Neuron (in vitro differentiated cells): ENCODE measurements around the gene B4GALT2.

Source experiments
- H2AFZ ChIP-seq: one replicate; pipeline ENCODE4 v1.6.1; 2013; ENCODE audit warnings: low read depth, mild to moderate bottlenecking, inconsistent platforms, low read length, moderate library complexity
- H3K27me3 ChIP-seq: one replicate; pipeline ENCODE4 v1.6.1; 2013; ENCODE audit warnings: low read length; ENCODE audit not compliant: insufficient read depth
- H3K36me3 ChIP-seq: one replicate; pipeline ENCODE4 v1.6.1; 2013; ENCODE audit warnings: low read length; ENCODE audit not compliant: insufficient read depth
- H3K4me1 ChIP-seq: one replicate; pipeline ENCODE4 v1.6.1; 2013; ENCODE audit warnings: low read length; ENCODE audit not compliant: insufficient read depth
- H3K4me3 ChIP-seq: 2 replicates; pipeline ENCODE4 v1.5.1; 2013; ENCODE audit warnings: mild to moderate bottlenecking, low read length, moderate library complexity
- H3K9me3 ChIP-seq: one replicate; pipeline ENCODE4 v1.6.1; 2013; ENCODE audit warnings: low read length

Gene B4GALT2

GRCh38 chr1:43969416-43969745 is 9.6 kb upstream of the B4GALT2 start:
- Histone ChIP-seq H3K36me3 (peaks cover 8% of the 10 kb centered on the region), H3K9me3 (no peaks in the 10 kb centered on the region), H3K27me3 (no peaks in the 10 kb centered on the region), H3K4me3 (peak overlapping the region; percentile 37), H2AFZ (no peak overlapping the region), H3K4me1 (peaks cover 12% of the 10 kb centered on the region)

GRCh38 chr1:43969746-43970466 is 9.1 kb upstream of the B4GALT2 start, which contains the start of gene DPH2:
DPH2 (plus strand) TSS chr1:43970010; CDS start chr1:43970176, 166 bp downstream.
- Histone ChIP-seq H3K4me3 (peak within 1 kb of the TSS; percentile 92), H3K4me1 (peaks cover 13% of the 10 kb centered on the region), H3K27me3 (no peaks in the 10 kb centered on the region), H3K9me3 (no peaks in the 10 kb centered on the region), H2AFZ (no peak within 1 kb of the TSS), H3K36me3 (peaks cover 8% of the 10 kb centered on the region)

- H3K4me1 ChIP-seq = peaks cover 15% of the 10 kb centered on the region
- no peaks in the 10 kb centered on the region for H3K9me3 ChIP-seq
Measured at GRCh38 chr1:43970502-43970901, 8.5 kb upstream of the B4GALT2 start.

GRCh38 chr1:43970911-43971310 is 8.1 kb upstream of the B4GALT2 start:
- Histone ChIP-seq H3K4me1 (peaks cover 19% of the 10 kb centered on the region), H2AFZ (no peak overlapping the region), H3K36me3 (peaks cover 8% of the 10 kb centered on the region), H3K9me3 (no peaks in the 10 kb centered on the region), H3K4me3 (peak overlapping the region; percentile 92), H3K27me3 (no peaks in the 10 kb centered on the region)

More at GRCh38 chr1:43970502-43970901, 8.5 kb upstream of the B4GALT2 start:
- Histone ChIP-seq H3K36me3 (peaks cover 8% of the 10 kb centered on the region), H3K27me3 (no peaks in the 10 kb centered on the region), H2AFZ (no peak overlapping the region), H3K4me3 (peak overlapping the region; percentile 92)

- no peaks in the 10 kb centered on the region for H3K9me3 ChIP-seq
- H3K27me3 ChIP-seq = no peaks in the 10 kb centered on the region
- H3K4me1 ChIP-seq = peaks cover 25% of the 10 kb centered on the region
- no peak overlapping the region for H2AFZ ChIP-seq
- no peak overlapping the region for H3K4me3 ChIP-seq
- H3K36me3 ChIP-seq = peaks cover 10% of the 10 kb centered on the region
Measured at GRCh38 chr1:43971336-43971980, 7.6 kb upstream of the B4GALT2 start.

GRCh38 chr1:43973981-43974442 is 5.0 kb upstream of the B4GALT2 start:
- no peaks in the 10 kb centered on the region for H3K27me3 ChIP-seq
- no peaks in the 10 kb centered on the region for H3K9me3 ChIP-seq
- H2AFZ ChIP-seq = peak overlapping the region; percentile 91
- H3K36me3 ChIP-seq = peaks cover 20% of the 10 kb centered on the region
- peak overlapping the region; percentile 72 for H3K4me3 ChIP-seq
- peaks cover 47% of the 10 kb centered on the region for H3K4me1 ChIP-seq

GRCh38 chr1:43974443-43975248 is 4.4 kb upstream of the B4GALT2 start, which contains the start of gene ATP6V0B:
ATP6V0B (plus strand) TSS chr1:43974960; CDS start chr1:43975041, 81 bp downstream.
- Histone ChIP-seq H3K36me3 (peaks cover 20% of the 10 kb centered on the region), H3K4me3 (peak within 1 kb of the TSS; percentile 72), H3K27me3 (no peaks in the 10 kb centered on the region)

GRCh38 chr1:43975249-43975961 is 3.6 kb upstream of the B4GALT2 start:
- H3K36me3 ChIP-seq = peaks cover 20% of the 10 kb centered on the region

More at GRCh38 chr1:43974443-43975248, 4.4 kb upstream of the B4GALT2 start, which contains the start of gene ATP6V0B:
- Histone ChIP-seq H3K9me3 (no peaks in the 10 kb centered on the region), H2AFZ (peak within 1 kb of the TSS; percentile 91), H3K4me1 (peaks cover 48% of the 10 kb centered on the region)

GRCh38 chr1:43976045-43976444 is 3.0 kb upstream of the B4GALT2 start:
- Histone ChIP-seq H3K27me3 (no peaks in the 10 kb centered on the region), H3K4me1 (peaks cover 53% of the 10 kb centered on the region), H2AFZ (no peak overlapping the region), H3K36me3 (peaks cover 20% of the 10 kb centered on the region), H3K4me3 (peak overlapping the region; percentile 72), H3K9me3 (no peaks in the 10 kb centered on the region)

More at GRCh38 chr1:43975249-43975961, 3.6 kb upstream of the B4GALT2 start:
- H3K27me3 ChIP-seq = no peaks in the 10 kb centered on the region
- H3K4me3 ChIP-seq = peak overlapping the region; percentile 72
- H3K4me1 ChIP-seq = peaks cover 55% of the 10 kb centered on the region
- peak overlapping the region; percentile 91 for H2AFZ ChIP-seq
- no peaks in the 10 kb centered on the region for H3K9me3 ChIP-seq

- no peak overlapping the region for H2AFZ ChIP-seq
- H3K4me1 ChIP-seq = peaks cover 53% of the 10 kb centered on the region
- H3K36me3 ChIP-seq = peaks cover 26% of the 10 kb centered on the region
- no peak overlapping the region for H3K4me3 ChIP-seq
- H3K27me3 ChIP-seq = no peaks in the 10 kb centered on the region
- H3K9me3 ChIP-seq = no peaks in the 10 kb centered on the region
Measured at GRCh38 chr1:43976890-43977289, 2.1 kb upstream of the B4GALT2 start.

- Histone ChIP-seq H3K4me1 (peaks cover 53% of the 10 kb centered on the region), H3K36me3 (peaks cover 31% of the 10 kb centered on the region), H3K4me3 (peak overlapping the region; percentile 76), H2AFZ (no peak overlapping the region), H3K9me3 (no peaks in the 10 kb centered on the region), H3K27me3 (no peaks in the 10 kb centered on the region)
Measured at GRCh38 chr1:43977376-43978263, 1.4 kb upstream of the B4GALT2 start.

GRCh38 chr1:43978264-43978550 is 803 bp upstream of the B4GALT2 start:
- no peaks in the 10 kb centered on the region for H3K9me3 ChIP-seq
- H3K4me1 ChIP-seq = peaks cover 53% of the 10 kb centered on the region
- H3K4me3 ChIP-seq = peak overlapping the region; percentile 76
- H3K27me3 ChIP-seq = no peaks in the 10 kb centered on the region
- peaks cover 37% of the 10 kb centered on the region for H3K36me3 ChIP-seq
- H2AFZ ChIP-seq = no peak overlapping the region
